SIG-M5 (cell line): ENCODE measurements around the gene HEXB.

Experiments used
- DNase-seq: peaks from one replicate; lab custom pipeline; 2025; lab: John Stamatoyannopoulos, UW

HEXB gene

GRCh38 chr5:74684900-74685851 lies at the start of gene HEXB:
TSS of gene HEXB (plus strand) at chr5:74685233. CDS start at chr5:74685261, 28 bp downstream.
- no peak for DNase-seq

GRCh38 chr5:74636149-74636548 lies 48.9 kb upstream of the HEXB start:
- DNase-seq = no peak

- no peak for DNase-seq
These were observed 48.5 kb upstream of the HEXB start for GRCh38 chr5:74636552-74636951.

- DNase-seq = no peak
These were observed 46.5 kb upstream of the HEXB start for GRCh38 chr5:74638544-74638969.

- DNase-seq = no peak
These were observed 45.8 kb upstream of the HEXB start for GRCh38 chr5:74638970-74639806.

- DNase-seq = no peak
These were observed 45.1 kb upstream of the HEXB start for GRCh38 chr5:74639807-74640449.

DNA sequence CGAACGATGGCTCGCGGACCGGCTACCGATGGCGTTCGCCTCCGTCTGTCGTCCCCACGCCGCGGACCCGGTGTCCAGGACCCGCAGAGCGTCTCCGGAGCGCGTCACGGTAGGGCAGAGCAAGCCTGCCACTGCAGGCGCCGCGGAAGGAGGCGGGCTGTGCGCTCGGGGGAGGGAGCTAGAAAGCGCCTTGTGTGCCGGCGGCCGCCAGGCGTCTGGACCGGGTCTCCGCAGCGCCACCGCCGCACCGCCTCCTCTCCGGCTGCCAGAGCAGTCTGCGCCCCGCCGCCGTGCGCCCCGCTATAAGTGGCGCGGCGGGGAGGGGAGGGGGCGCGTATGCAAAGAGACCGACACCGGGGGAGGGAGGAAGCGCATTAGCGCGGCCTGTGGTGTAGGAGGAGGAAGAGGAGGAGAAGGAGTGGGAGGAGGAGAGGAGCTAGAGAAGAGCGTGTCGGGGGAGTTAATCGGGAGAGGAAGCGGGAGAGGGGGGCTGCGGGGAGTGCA lies 44.5 kb upstream of the HEXB start, which contains the start of gene ENC1:
Gene ENC1, minus strand, starts transcription at position 279 of the 504 bp plus-strand sequence. CDS start 4,243 bp downstream, outside the sequence.
- peak; percentile 64 for DNase-seq

- no peak for DNase-seq
These were observed 43.9 kb upstream of the HEXB start for GRCh38 chr5:74640954-74641734.

GRCh38 chr5:74641735-74642542 lies 43.1 kb upstream of the HEXB start:
- no peak for DNase-seq

- no peak for DNase-seq
These were observed 42.5 kb upstream of the HEXB start for GRCh38 chr5:74642543-74642863.

DNA sequence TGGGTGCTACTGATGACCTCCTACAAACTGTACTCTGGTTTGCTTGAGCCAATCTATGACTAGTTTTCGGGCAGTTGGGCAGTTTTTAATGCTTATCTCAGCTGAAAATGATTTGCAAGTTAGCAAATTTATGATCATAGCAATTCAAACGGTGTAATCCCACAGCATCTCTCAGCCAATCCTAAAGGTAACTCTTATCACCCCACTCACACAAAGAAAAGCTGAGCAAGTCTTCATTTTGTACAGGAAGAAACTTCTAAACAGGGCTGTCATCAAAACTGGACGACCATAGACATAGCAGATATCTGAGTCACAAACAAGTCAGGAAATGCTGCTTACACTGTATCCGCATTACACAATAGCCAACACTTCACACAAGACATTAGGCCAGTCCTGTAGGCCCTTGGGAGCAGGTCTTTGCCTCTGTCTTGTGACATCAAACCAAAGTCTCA lies 41.9 kb upstream of the HEXB start:
- peak; percentile 43 for DNase-seq

GRCh38 chr5:74647096-74647495 lies 37.9 kb upstream of the HEXB start:
- DNase-seq = no peak

DNA sequence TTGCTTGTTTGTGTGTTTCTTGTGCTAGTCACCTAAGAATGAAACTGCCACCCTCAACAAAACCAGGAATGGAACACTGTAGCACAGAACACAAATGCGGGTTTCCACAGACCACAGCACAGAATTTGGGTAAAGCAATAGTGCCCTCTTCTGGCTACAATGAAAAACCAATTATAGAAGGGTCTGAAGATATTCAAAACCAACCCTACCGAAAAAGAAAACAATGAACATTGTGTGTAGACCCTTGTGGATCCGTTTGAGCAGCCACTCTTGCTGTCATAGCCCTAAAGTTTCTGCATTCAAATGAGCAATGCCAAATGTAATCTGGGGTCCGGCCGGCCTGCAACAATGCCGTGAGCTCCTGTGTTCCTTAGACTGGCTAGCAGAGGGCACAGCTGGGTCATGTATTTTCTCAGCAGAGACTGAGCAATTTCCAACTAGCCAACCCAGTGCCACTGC lies 36.2 kb upstream of the HEXB start:
- DNase-seq = no peak

GRCh38 chr5:74649421-74649973 lies 35.5 kb upstream of the HEXB start:
- no peak for DNase-seq

DNA sequence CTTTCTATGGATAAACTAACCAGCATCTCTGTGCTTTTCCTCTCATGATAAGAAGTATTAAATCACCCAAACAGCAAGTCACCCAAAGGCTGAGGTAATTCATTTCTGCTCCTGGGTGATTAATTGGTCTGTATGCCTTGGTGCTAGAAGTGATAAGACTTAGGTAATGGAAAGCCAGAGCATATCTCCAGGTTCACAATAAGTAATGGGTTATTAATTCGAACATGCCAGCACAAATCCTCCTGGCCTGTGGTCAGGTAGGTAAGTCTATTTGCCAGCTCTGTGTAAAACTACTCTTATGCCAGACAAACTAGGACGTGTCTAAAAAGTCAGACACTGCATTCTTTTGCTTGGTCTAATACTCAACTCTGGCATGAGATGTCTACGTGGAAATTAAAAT lies 33.3 kb upstream of the HEXB start:
- DNase-seq = no peak

GRCh38 chr5:74652576-74652975 lies 32.5 kb upstream of the HEXB start:
- no peak for DNase-seq

- DNase-seq = no peak
These were observed 31.0 kb upstream of the HEXB start for GRCh38 chr5:74653991-74654390.

DNA sequence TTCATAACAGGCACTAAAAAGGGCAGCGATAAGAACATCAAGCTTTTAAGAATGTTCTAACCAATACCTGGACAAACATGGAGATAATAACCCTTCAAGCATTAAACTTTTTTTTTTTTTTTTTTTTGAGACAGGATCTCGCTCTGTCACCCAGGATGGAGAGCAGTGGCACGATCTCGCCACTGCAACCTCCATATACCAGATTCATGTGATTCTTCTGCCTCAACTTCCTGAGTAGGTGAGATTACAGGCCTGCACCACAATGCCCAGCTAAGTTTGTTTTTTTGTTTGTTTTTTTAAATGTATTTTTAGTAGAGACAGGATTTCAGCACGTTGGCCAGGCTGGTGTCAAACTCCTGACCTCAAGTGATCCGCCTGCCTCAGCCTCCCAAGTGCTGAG lies 29.8 kb upstream of the HEXB start:
- no peak for DNase-seq

DNA sequence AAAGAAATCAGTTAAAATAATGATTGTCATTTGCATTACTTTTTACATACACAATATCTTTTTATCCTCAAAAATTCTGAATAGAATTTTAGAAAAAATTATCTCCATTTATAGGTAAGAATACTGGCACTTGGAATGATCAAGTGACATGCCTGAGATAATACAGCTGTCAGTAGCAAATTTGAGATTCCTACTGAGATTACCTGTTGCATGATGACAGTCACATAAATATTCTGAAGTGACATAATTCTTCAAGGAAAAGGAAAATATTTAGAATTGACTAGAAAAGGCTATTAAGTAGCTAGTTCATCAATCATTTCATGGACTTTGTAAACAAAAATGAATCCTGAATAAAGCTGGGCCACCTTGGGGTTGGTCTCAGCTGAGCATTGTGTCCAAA lies 29.3 kb upstream of the HEXB start:
- no peak for DNase-seq

- DNase-seq = no peak
These were observed 27.9 kb upstream of the HEXB start for GRCh38 chr5:74657165-74657564.
